HL-60 (cell line): Measurements from ENCODE around the gene ARHGAP45.

ENCODE experiments used
- POLR2AphosphoS5 ChIP-seq: IDR thresholded peaks from 2 replicates; pipeline ENCODE4 v1.6.1; 2012; ENCODE audit warnings: low read depth
- TF ChIP-seq, protein P1 (sequence below): IDR thresholded peaks from one replicate; pipeline ENCODE4 v1.5.1; 2011; ENCODE audit warnings: low read length, control low read depth, inconsistent platforms; ENCODE audit not compliant: insufficient read depth
- TF ChIP-seq, protein P2 (sequence below): IDR thresholded peaks from 2 replicates; pipeline ENCODE4 v1.6.1; 2012; ENCODE audit warnings: low read depth; ENCODE audit not compliant: insufficient replicate concordance

GRCh38 chr19:1020868-1021425 is 46.0 kb upstream of the ARHGAP45 start, which contains the start of gene TMEM259:
- TF ChIP-seq, protein P1, sequence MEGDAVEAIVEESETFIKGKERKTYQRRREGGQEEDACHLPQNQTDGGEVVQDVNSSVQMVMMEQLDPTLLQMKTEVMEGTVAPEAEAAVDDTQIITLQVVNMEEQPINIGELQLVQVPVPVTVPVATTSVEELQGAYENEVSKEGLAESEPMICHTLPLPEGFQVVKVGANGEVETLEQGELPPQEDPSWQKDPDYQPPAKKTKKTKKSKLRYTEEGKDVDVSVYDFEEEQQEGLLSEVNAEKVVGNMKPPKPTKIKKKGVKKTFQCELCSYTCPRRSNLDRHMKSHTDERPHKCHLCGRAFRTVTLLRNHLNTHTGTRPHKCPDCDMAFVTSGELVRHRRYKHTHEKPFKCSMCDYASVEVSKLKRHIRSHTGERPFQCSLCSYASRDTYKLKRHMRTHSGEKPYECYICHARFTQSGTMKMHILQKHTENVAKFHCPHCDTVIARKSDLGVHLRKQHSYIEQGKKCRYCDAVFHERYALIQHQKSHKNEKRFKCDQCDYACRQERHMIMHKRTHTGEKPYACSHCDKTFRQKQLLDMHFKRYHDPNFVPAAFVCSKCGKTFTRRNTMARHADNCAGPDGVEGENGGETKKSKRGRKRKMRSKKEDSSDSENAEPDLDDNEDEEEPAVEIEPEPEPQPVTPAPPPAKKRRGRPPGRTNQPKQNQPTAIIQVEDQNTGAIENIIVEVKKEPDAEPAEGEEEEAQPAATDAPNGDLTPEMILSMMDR: no peak
- TF ChIP-seq, protein P2, sequence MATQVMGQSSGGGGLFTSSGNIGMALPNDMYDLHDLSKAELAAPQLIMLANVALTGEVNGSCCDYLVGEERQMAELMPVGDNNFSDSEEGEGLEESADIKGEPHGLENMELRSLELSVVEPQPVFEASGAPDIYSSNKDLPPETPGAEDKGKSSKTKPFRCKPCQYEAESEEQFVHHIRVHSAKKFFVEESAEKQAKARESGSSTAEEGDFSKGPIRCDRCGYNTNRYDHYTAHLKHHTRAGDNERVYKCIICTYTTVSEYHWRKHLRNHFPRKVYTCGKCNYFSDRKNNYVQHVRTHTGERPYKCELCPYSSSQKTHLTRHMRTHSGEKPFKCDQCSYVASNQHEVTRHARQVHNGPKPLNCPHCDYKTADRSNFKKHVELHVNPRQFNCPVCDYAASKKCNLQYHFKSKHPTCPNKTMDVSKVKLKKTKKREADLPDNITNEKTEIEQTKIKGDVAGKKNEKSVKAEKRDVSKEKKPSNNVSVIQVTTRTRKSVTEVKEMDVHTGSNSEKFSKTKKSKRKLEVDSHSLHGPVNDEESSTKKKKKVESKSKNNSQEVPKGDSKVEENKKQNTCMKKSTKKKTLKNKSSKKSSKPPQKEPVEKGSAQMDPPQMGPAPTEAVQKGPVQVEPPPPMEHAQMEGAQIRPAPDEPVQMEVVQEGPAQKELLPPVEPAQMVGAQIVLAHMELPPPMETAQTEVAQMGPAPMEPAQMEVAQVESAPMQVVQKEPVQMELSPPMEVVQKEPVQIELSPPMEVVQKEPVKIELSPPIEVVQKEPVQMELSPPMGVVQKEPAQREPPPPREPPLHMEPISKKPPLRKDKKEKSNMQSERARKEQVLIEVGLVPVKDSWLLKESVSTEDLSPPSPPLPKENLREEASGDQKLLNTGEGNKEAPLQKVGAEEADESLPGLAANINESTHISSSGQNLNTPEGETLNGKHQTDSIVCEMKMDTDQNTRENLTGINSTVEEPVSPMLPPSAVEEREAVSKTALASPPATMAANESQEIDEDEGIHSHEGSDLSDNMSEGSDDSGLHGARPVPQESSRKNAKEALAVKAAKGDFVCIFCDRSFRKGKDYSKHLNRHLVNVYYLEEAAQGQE: peak; percentile 69
- TF ChIP-seq POLR2AphosphoS5: peak; percentile 42; the same call in 1 of the 2 replicates
